Activated T-cell treated with anti-CD3 and anti-CD28 coated beads, Interleukin-2, amount 50 U/mL, for 4 hours (primary cell): Measurements from ENCODE around the gene PHF13. TPM values are rescaled to one million over a fixed set of nuclear protein-coding genes. Genes with fewer than 3 reads are reported as not detected.
"Not testable (repeated sequence)": the region's sequence is repeated elsewhere in the genome, so short reads cannot be mapped to it uniquely, and the experiment has no call there.

Experiments
- ATAC-seq, 2 donors: fragments of 200-7000 bp; cut with Tn5 transposase; one replicate each; pipeline ENCODE4 v1.10.0; 2021
- DNase-seq: peaks from one replicate; pipeline ENCODE4 v3.0.0-alpha.2; 2020
- H3K27me3 Mint-ChIP-seq: one replicate; pipeline ENCODE4 v1.8.0; 2021; ENCODE audit warnings: low read depth, mixed read lengths
- H3K36me3 Mint-ChIP-seq: one replicate; pipeline ENCODE4 v1.8.0; 2022; ENCODE audit warnings: mixed read lengths; ENCODE audit not compliant: insufficient read depth
- H3K4me1 Mint-ChIP-seq: one replicate; pipeline ENCODE4 v1.8.0; 2021; ENCODE audit warnings: low read depth, mixed read lengths
- H3K4me3 Mint-ChIP-seq: one replicate; pipeline ENCODE4 v1.8.0; 2021; ENCODE audit warnings: mild to moderate bottlenecking, moderate library complexity, mixed read lengths
- H3K9me3 Mint-ChIP-seq: one replicate; pipeline ENCODE4 v1.8.0; 2021; ENCODE audit warnings: mixed read lengths
- total RNA-seq, 3 donors: library from RNA; stranded (reverse); gene quantifications; one replicate each; pipeline ENCODE4 v1.2.1, GENCODE V29; 2021

PHF13 gene
- total RNA-seq, 3 donors from 2014 or later: 10.5 to 14.4 (median 10.9) TPM

DNA sequence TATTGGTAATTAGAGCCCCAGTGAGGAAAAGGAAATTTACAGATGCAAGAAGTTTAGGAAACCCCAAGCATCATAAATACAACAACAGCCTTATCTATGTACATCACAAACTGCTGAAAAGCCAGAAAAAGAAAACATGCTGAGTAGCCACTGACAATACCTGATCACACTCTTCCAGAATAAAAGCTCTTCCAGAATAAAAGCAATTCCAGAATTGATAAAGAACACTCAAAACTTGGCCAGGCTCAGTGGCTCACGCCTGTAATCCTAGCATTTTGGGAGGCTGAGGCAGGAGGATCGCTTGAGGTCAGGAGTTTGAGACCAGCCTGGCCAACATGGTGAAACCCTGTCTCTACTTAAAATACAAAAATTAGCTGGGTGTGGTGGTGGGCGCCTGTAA, 27.3 kb downstream of the PHF13 start:
- peaks cover 21% of the 10 kb centered on the region for H3K36me3 Mint-ChIP-seq
- H3K4me1 Mint-ChIP-seq, H3K4me3 Mint-ChIP-seq: not testable (repeated sequence)

DNA sequence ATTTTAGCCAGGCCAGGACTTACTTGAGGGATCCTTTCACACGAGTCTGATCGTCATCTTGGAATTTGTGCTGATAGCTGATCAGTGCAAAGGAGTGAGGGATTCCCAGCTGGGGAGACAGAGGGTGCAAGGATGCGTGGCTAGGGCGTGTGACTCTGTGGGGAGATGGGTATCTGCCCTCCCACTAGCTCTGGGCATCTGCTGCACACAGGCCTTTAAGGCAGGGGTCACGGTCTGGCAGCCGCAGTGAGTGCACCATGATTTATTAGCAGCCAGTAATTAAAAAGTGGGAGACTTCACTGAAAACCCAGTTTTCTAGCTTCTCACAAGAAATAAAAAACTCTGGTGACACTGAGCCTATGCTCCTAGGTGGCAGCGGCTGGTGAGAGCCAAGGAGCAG, 31.5 kb downstream of the PHF13 start:
- no peak for ATAC-seq
- H3K36me3 Mint-ChIP-seq: peaks cover 20% of the 10 kb centered on the region

More for the DNA sequence above, 27.3 kb downstream of the PHF13 start:
- H3K27me3 Mint-ChIP-seq, ATAC-seq, DNase-seq, H3K9me3 Mint-ChIP-seq: not testable (repeated sequence)

DNA sequence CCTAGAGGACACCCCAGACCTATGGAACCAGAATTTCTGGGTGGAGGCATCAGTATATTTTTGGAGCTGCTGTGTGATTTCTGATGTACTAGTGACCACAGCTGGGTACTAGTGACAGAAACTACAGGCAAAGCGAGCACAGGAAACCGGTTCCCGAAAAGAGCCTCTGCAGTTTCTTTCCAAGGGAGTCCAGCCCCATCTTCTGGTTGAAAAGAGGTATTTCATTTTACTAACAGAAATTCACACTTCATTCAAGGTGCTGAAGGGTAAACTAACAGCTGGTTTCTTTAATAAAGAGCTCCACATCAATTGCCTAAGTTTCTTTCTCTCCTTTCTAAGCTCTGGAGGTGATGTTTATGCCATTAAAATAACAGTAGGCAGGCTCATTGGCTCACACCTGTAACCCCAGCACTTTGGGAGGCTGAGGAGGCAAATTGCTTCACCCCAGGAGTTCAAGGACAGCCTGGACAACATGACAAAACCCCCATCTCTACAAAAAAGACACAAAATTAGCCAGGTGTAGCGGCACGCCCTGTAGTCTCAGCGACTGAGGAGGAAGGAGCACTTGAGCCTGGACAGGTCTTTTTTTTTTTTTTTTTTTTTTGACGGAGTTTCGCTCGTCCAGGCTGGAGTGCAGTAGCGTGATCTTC, 33.1 kb downstream of the PHF13 start:
- no peak overlapping the region for H3K4me3 Mint-ChIP-seq
- H3K9me3 Mint-ChIP-seq: no peaks in the 10 kb centered on the region
- peak in 1 of 2 donors; percentile 55 for ATAC-seq
- no peaks in the 10 kb centered on the region for H3K4me1 Mint-ChIP-seq
- peaks cover 24% of the 10 kb centered on the region for H3K36me3 Mint-ChIP-seq
- no peak for DNase-seq
- H3K27me3 Mint-ChIP-seq: no peaks in the 10 kb centered on the region

More for the DNA sequence above, 31.5 kb downstream of the PHF13 start:
- no peak overlapping the region for H3K4me3 Mint-ChIP-seq
- H3K4me1 Mint-ChIP-seq: no peaks in the 10 kb centered on the region
- no peaks in the 10 kb centered on the region for H3K9me3 Mint-ChIP-seq
- no peak for DNase-seq
- H3K27me3 Mint-ChIP-seq: no peaks in the 10 kb centered on the region

DNA sequence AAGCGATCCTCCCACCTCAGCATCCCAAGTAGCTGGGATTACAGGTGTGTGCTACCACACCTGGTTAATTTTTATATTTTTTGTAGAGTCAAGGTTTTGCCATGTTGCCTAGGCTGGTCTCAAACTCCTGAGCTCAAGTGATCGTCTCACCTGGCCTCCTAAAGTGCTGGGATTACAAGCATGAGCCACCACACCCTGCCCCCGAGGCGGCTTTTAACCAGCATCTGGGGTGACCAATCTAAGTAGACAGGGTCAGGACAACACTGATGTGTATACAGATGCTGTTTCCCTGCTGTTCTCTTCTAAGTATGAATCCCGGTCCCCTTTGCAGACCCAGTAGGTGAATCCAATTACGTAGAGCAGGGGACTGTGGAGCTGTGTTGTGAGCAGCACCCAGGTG, 35.0 kb downstream of the PHF13 start:
- peaks cover 18% of the 10 kb centered on the region for H3K36me3 Mint-ChIP-seq
- DNase-seq (no peak), ATAC-seq (no peak)
- H3K4me3 Mint-ChIP-seq: no peak overlapping the region
- no peaks in the 10 kb centered on the region for H3K27me3 Mint-ChIP-seq
- no peaks in the 10 kb centered on the region for H3K4me1 Mint-ChIP-seq
- no peaks in the 10 kb centered on the region for H3K9me3 Mint-ChIP-seq

DNA sequence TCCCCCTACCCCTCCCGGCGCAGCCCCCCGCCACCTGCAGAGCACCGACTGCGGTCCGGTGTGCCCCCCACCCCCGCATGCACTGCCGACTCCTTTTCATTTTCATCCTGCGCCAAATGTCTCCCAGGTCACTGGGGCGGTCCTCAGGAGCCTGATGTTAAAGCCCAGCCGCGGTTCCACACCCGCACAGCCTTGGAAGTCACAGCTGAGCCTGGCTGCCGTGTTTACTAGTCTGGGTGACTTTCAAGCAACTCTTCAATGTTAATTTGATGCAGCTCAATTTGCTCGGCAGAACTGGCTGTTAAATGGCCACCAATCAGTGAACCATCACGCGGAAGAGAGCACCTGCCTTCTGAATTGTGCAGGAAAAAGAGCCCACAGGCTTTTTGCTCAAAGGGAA, 38.4 kb downstream of the PHF13 start:
- H3K4me1 Mint-ChIP-seq: no peaks in the 10 kb centered on the region
- ATAC-seq (no peak), DNase-seq (no peak)
- H3K9me3 Mint-ChIP-seq: no peaks in the 10 kb centered on the region
- no peaks in the 10 kb centered on the region for H3K27me3 Mint-ChIP-seq
- H3K36me3 Mint-ChIP-seq: peaks cover 20% of the 10 kb centered on the region
- no peak overlapping the region for H3K4me3 Mint-ChIP-seq

DNA sequence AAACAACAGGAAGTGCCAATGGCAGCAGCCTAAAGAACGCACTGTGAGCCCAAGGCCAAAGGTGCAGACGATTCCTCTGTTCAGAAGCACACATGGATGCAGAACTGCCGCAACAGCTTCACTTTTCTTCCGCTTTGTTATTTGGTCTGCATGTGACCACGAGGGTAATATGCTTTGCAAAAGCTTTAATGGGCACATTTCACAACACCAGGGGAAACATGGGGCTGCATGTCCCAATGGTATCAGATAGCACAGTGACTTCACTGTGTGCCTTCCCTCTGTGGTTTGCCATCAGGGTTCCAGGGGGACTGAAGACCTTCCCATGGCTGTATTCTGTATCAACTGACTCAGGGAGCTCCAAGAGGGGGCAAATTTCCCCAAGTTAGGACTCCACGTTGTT, 39.5 kb downstream of the PHF13 start:
- Mint-ChIP-seq H3K4me1 (peaks cover under 1% of the 10 kb centered on the region), H3K36me3 (peaks cover 22% of the 10 kb centered on the region), H3K27me3 (no peaks in the 10 kb centered on the region), H3K4me3 (no peak overlapping the region), H3K9me3 (no peaks in the 10 kb centered on the region)
- DNase-seq: no peak
- no peak for ATAC-seq

DNA sequence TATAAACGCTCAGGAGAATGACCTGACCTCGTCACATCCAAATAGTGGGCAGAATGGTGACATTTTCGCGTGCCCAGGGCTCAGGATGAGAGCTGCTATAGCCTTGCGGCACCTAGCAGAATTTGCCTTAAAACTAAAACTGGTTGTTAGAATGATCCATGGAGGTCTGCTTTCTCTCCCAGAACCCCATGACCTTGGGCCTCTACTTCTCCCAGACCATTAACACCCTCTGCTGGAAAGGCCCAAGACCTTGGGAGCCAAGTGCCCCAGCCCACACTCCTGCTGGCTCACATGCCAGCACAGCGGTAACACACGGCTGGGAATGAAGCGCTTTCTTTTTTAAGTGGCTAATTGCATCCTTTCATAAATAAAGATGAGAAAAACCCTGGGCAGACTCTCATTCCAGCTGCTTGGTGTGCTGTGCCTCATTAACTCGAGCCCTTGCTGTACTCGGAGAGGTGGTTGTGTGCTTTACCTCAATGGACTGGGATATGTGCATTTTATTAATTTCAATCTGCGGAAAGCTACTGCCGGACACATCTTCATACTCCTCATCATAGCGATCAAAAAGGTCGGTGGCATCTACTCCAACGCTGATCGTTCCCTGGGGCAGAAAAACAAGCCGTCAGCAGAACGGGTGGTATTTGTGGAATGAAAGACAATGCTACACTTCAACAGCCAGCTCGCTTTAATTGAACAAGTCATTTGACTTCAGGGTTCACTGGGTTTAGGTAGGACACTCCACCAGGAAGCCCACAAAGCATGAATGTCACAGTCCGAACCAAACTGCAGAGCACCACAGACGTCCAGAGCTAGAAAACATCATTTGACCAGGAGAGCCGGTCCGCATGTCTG, 40.1 kb downstream of the PHF13 start:
- peaks cover 2% of the 10 kb centered on the region for H3K4me1 Mint-ChIP-seq
- H3K27me3 Mint-ChIP-seq: no peaks in the 10 kb centered on the region
- H3K36me3 Mint-ChIP-seq: peaks cover 25% of the 10 kb centered on the region

DNA sequence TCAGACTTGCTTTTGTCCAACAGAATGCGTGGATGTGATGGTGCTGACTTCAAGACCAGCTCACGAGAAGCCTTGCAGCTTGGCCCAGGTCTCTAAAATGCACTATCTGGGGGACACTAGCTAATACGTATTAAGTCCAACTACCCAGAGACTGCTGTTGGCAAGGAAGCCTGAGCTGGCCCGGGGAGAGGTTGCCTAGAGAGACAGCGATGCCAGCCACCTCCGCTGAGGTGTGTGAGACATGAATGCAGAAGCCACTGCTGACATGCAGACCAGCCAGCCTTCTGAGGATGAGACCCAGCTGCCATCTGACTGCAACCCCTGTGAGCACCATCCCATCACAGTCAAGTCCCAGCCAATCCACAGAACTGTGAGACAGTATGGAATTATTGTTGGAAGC, 43.6 kb downstream of the PHF13 start:
- ATAC-seq (no peak), DNase-seq (no peak)
- peaks cover 21% of the 10 kb centered on the region for H3K36me3 Mint-ChIP-seq
- no peaks in the 10 kb centered on the region for H3K9me3 Mint-ChIP-seq
- H3K4me3 Mint-ChIP-seq: no peak overlapping the region
- no peaks in the 10 kb centered on the region for H3K27me3 Mint-ChIP-seq
- peaks cover 2% of the 10 kb centered on the region for H3K4me1 Mint-ChIP-seq

More for the DNA sequence above, 40.1 kb downstream of the PHF13 start:
- Mint-ChIP-seq H3K9me3 (no peaks in the 10 kb centered on the region), H3K4me3 (no peak overlapping the region)
- ATAC-seq (no peak), DNase-seq (no peak)

DNA sequence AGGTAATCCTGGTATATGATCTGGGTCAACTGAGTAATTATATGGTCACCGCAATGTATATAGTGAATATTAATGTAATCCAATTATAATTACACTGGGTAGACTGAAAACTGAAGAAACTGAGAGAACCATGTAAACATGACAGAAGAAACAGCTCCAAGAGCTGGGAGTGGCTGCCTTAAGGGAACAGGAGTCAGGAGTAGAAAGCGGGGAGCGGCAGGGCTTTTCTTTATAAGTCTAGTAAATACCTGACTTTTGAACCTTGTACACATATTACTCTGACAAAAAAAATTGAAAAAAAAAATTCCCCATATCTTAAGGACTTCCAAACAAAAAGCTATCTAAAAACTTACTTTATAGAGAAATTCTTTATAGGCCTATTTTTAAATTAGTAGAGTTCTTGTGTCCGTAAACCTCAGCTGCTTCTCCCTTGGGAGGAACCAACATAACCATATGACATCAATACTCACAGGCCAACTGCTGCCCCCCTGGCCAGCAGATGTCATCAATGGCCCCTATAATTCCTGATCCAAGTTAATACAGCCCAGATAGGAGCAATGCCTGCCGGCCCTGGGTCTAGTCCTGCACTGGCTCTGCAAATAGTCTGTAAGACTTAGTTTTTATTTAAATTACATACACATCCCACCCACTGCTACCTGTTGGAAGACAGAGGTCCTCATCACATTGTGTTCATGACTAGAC, 45.0 kb downstream of the PHF13 start:
- Mint-ChIP-seq H3K4me1 (peaks cover 2% of the 10 kb centered on the region), H3K36me3 (peaks cover 24% of the 10 kb centered on the region), H3K4me3 (no peak overlapping the region), H3K9me3 (no peaks in the 10 kb centered on the region), H3K27me3 (no peaks in the 10 kb centered on the region)
- no peak for ATAC-seq
- no peak for DNase-seq

DNA sequence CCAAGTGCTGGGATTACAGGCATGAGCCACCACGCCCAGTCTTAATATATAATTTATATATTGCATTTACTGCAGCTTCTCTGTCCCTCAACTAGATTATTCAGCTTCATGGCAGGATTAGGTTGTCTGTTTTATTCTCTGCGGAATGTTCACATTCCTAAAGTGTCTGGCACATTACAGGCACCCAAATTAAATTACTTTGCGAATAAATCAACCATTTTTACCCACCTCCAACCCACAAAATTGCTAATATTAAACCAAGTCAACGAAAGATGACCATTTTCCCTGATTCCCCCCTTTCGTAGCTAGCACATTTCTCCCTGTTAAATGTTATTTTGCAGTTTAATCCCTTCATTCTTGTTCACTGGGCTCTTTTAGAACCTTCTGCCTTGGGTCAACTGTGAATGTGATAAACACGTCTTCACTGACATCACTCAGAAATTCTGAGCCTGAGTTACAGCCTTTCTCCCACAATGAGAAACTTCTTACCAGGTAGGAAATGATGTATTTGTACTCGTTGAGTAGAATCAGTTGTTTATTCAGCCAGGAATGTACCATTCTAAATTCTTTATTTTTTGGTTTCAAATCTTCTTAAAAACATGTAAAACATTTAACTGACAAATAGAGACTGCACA, 47.0 kb downstream of the PHF13 start:
- H3K4me3 Mint-ChIP-seq: no peak overlapping the region
- no peak for ATAC-seq

DNA sequence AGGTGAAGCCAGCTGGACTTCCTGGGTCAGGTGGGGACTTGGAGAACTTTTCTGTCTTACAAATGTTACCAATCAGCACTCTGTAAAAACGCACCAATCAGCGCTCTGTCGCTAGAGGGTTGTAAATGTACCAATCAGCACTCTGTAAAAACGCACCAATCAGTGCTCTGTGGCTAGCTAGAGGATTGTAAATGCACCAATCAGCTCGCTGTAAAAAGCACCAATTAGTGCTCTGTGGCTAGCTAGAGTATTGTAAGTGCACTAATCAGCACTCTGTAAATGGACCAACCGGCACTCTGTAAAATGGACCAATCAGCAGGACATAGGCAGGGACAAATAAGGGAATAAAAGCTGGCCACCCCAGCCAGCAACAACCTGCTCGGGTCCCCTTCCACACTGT, 48.9 kb downstream of the PHF13 start:
- not testable (repeated sequence) for H3K4me3 Mint-ChIP-seq, H3K4me1 Mint-ChIP-seq, DNase-seq, H3K9me3 Mint-ChIP-seq, ATAC-seq, H3K27me3 Mint-ChIP-seq
- H3K36me3 Mint-ChIP-seq: peaks cover 39% of the 10 kb centered on the region

More for the DNA sequence above, 47.0 kb downstream of the PHF13 start:
- peaks cover 2% of the 10 kb centered on the region for H3K4me1 Mint-ChIP-seq
- H3K27me3 Mint-ChIP-seq: no peaks in the 10 kb centered on the region
- DNase-seq: no peak
- H3K36me3 Mint-ChIP-seq: peaks cover 27% of the 10 kb centered on the region
- no peaks in the 10 kb centered on the region for H3K9me3 Mint-ChIP-seq

DNA sequence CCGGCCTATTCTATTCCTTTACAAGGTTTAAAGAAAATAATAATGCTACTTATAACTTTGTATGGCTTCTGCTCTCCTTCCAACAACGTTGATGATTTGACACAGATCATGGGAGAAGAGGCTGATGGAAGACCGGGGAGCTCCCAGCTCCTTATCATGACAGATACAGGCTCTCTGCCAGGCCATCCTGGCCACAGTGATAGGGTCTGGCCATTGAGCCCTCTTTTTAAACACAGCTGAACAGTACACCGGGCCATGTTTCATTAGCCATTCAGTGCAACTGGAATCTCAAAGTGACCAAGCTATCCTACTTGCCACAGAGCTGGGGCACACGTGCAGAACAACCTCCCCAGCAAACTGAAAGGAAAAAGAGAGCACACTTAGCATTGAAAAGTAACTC, 53.2 kb downstream of the PHF13 start:
- Mint-ChIP-seq H3K27me3 (no peaks in the 10 kb centered on the region), H3K36me3 (peaks cover 37% of the 10 kb centered on the region), H3K4me3 (no peak overlapping the region), H3K4me1 (no peaks in the 10 kb centered on the region), H3K9me3 (no peaks in the 10 kb centered on the region)
- DNase-seq: no peak
- ATAC-seq: no peak

DNA sequence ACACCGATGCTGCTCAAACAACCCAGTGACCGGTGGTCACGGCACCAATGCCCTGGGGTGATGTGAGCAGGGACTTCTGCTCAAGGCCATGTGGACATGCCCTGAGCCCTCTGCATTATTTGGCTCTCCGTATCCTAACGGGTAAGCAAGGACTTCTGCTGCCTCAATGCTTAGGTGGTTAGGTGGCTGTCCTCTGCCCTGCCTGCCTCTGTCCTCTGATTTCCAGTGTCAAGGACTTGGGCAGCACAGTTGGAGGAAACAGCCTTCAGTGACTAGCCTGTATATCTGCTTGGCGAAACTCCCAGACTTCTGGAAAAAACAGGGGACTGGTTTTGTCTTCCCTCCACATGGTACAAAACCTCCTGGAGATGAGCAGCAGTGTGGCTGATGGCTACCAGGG, 53.6 kb downstream of the PHF13 start:
- H3K4me1 Mint-ChIP-seq: no peaks in the 10 kb centered on the region
- H3K36me3 Mint-ChIP-seq: peaks cover 38% of the 10 kb centered on the region
- H3K27me3 Mint-ChIP-seq: no peaks in the 10 kb centered on the region
- ATAC-seq (no peak), DNase-seq (no peak)
- no peaks in the 10 kb centered on the region for H3K9me3 Mint-ChIP-seq
- H3K4me3 Mint-ChIP-seq: no peak overlapping the region

DNA sequence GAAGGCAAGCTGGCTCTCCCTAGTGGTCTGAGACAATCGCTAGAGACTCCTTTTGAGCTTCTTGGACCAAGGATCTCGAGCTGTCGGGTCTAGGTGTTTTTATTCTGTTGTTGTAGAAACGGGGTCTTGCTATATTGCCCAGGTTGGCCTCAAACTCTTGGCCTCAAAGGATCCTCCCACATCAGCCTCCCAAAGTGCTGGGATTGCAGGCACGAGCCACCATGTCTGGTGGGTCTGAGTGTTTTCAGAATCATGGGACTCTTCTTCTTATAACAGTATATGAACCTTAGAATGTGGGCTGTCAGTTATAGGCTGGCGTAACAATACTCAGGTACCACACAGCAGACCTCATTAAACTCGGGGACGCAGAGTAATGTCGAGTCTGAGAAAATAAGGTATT, 55.0 kb downstream of the PHF13 start:
- Mint-ChIP-seq H3K27me3 (no peaks in the 10 kb centered on the region), H3K36me3 (peaks cover 37% of the 10 kb centered on the region)

More for the DNA sequence above, 55.0 kb downstream of the PHF13 start:
- Mint-ChIP-seq H3K4me1 (no peaks in the 10 kb centered on the region), H3K9me3 (no peaks in the 10 kb centered on the region), H3K4me3 (no peak overlapping the region)
- DNase-seq (no peak), ATAC-seq (no peak)
